Stimulated activated CD8-positive, alpha-beta memory T cell treated with anti-CD3 and anti-CD28 coated beads, Interleukin-15, amount 100 ng/mL, for 1 hour (primary cell): ENCODE data around the gene SDF2.

Experiments used
- DNase-seq: peaks from one replicate; pipeline ENCODE4 v3.0.0-alpha.2; 2020; ENCODE audit warnings: low read depth

The SDF2 gene

GRCh38 chr17:28661635-28662526, at the start of gene SDF2, which contains the start of gene SUPT6H:
SDF2 (minus strand) TSS chr17:28661906; CDS start chr17:28661876, 30 bp downstream.
SUPT6H (plus strand) TSS chr17:28662205; CDS start chr17:28673402, 11,197 bp downstream.
- peak; percentile 93 for DNase-seq

- peak; percentile 83 for DNase-seq
Measured at GRCh38 chr17:28710861-28711722, 49.4 kb upstream of the SDF2 start.

- no peak for DNase-seq
Measured at GRCh38 chr17:28707339-28707720, 45.6 kb upstream of the SDF2 start.

GRCh38 chr17:28706471-28707338, 45.0 kb upstream of the SDF2 start:
- no peak for DNase-seq

- no peak for DNase-seq
Measured at GRCh38 chr17:28705728-28706334, 44.1 kb upstream of the SDF2 start.

GRCh38 chr17:28705074-28705659, 43.5 kb upstream of the SDF2 start:
- DNase-seq = no peak

GRCh38 chr17:28704219-28704858, 42.6 kb upstream of the SDF2 start:
- no peak for DNase-seq

GRCh38 chr17:28703552-28704218, 42.0 kb upstream of the SDF2 start:
- DNase-seq = no peak

GRCh38 chr17:28702752-28703150, 41.0 kb upstream of the SDF2 start:
- DNase-seq = no peak

- no peak for DNase-seq
Measured at GRCh38 chr17:28702026-28702751, 40.5 kb upstream of the SDF2 start.

- DNase-seq = no peak
Measured at GRCh38 chr17:28700830-28701492, 39.3 kb upstream of the SDF2 start.

- no peak for DNase-seq
Measured at GRCh38 chr17:28700278-28700677, 38.6 kb upstream of the SDF2 start.

- DNase-seq = no peak
Measured at GRCh38 chr17:28698253-28698941, 36.7 kb upstream of the SDF2 start.

- DNase-seq = no peak
Measured at GRCh38 chr17:28693869-28694268, 32.2 kb upstream of the SDF2 start.

GRCh38 chr17:28689011-28689410, 27.3 kb upstream of the SDF2 start:
- no peak for DNase-seq

- DNase-seq = no peak
Measured at GRCh38 chr17:28688481-28688880, 26.8 kb upstream of the SDF2 start.

GRCh38 chr17:28686296-28686695, 24.6 kb upstream of the SDF2 start:
- no peak for DNase-seq

GRCh38 chr17:28685366-28685765, 23.7 kb upstream of the SDF2 start:
- DNase-seq = no peak
